NCI-H2171 (cell line): ENCODE results near the gene BICD2.

Experiments
- DNase-seq: peaks from one replicate; lab custom pipeline; 2025; lab: John Stamatoyannopoulos, UW

BICD2 gene

DNA sequence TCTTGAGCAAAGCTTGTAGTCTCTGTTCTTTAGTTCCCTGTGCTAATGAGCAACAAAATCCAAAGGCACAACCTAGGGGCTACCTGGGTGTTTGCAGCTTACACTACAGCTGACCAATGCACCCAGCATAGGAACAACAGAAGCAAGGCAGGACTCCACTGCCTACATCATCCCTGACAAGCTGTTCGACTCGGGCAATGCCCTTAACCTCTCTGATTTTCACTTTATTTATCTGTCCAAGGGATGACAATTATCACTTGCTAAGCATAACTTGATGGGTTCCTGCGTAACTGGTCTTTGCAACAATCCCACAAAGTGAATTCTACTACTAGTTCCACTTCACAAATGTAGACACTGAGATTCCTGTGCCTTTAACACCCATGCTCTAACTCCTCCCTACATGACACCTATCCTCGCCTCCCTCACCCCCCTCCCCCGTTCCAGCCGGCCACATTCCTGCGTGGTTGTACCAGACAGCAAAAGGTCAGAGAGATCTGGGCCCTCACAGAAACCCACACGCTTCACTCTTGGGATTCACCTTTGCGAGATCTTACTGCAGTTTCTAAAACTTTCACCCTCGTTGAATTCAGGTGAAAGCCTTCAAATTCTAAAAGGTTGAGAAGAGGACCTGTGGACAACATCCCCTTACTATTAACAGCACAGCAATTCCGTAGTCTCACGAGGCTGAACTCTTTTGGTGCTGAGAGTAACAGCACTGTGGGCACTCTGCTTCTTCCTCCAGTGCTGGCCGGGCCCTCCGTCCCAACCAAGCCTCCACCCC lies 95.7 kb downstream of the BICD2 start:
- no peak for DNase-seq

- DNase-seq, result no peak
Measured at GRCh38 chr9:92666912-92667532, 97.6 kb downstream of the BICD2 start.

DNA sequence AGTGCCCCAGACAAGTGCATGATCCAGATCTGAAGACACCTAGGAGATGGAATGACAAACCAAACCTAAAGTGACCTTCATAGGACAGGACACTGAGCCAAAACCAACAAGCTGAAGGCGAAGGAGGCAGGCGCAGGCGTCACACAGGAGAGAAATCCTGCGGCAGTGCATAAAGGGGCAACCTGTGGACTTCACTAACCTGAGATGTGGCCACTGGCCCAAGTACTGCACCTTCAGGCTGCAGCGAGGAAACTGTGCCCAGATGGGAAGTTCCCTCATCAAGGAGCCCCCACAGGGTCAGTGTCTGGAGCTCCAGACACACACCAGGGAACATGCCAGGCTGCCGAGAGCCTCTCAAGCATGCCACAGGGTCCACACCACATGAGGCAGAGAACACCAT lies 98.4 kb downstream of the BICD2 start:
- no peak for DNase-seq

DNA sequence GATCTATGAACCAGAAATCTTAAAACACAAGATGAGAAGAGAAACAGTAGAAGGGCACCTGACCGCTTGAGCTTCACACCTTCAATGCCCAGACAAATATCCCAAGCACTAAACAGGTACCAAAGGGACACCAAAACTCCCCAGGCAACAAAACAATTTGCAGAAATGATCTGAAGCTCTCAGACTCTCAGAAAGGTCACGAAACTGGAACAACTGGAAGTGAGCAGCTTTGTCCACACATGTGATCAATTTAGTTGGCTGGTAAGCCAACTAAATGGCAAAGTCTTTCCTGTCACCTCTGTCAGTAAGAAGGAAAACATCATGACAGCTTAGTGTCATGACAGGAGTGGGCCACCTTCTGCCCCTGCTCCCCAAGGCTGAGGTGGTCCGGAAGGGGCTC lies 98.8 kb downstream of the BICD2 start:
- no peak for DNase-seq

DNA sequence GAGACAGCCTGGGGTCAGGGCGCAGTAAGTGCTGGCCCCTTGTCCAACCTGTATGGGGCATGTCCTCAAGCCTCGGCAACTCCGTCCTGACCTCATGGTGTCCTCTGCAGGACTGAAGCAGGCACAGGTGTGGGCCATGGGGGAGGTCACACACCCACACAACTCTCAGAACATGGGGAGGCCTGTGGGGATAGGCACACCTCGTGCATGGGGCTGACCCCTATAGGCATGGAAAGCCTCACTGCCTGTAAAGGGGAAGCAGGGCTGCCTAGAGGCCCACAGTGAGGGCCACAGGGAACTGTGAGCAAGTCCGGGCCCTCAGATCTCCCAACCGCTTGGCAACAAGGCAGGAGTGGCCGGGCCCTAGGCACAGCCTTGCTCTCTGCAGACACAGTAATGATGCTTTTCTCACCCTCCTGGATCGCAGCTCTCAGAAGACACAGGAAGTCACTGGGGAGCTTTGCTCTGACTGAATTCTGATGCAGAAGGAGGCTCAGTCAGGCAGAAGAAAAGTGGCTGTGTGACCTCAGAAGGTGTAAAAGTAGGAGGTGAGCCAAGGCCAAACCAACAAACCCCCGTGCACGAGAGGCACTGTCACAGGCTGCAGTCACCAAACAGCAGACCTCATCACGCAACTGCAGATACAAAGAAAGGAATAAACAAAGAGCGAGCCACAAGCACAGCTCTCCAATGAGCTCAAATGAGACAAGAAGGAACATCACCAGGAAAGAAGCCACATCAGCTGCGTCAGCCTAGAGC lies 100.1 kb downstream of the BICD2 start:
- DNase-seq, result no peak

- DNase-seq, result no peak
Measured at GRCh38 chr9:92663951-92664350, 100.7 kb downstream of the BICD2 start.

- DNase-seq, result no peak
Measured at GRCh38 chr9:92663126-92663525, 101.5 kb downstream of the BICD2 start.

DNA sequence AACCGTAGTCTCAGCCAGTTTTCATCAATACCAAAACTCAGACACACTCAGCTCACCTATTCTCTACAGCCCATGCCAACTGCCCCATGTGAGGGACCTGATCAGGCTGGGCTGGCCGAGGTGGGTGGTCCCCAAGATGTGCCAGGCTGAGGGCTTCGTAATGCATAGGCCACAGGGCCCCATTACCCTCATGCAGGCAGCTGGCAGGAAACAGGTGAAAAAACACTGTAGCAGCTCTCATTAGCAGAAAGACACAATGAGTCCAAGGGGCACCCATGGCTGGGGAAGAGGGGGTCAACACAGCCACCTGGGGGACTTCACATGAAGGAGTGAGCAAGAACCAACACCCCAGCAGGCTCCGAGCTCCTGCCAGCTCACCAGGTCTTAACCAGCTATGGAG lies 102.9 kb downstream of the BICD2 start:
- DNase-seq, result no peak
